HL-60 (cell line): Measurements from ENCODE around the gene MAFG.

ENCODE experiments used
- GABPA ChIP-seq: IDR thresholded peaks from 2 replicates; pipeline ENCODE4 v1.6.1; 2012; ENCODE audit warnings: low read depth
- TF ChIP-seq, protein P1 (sequence below): IDR thresholded peaks from one replicate; pipeline ENCODE4 v1.5.1; 2011; ENCODE audit warnings: low read length, control low read depth, inconsistent platforms; ENCODE audit not compliant: insufficient read depth
- TF ChIP-seq, protein P2 (sequence below): IDR thresholded peaks from 2 replicates; pipeline ENCODE4 v1.6.1; 2012; ENCODE audit warnings: low read depth; ENCODE audit not compliant: insufficient replicate concordance

DNA sequence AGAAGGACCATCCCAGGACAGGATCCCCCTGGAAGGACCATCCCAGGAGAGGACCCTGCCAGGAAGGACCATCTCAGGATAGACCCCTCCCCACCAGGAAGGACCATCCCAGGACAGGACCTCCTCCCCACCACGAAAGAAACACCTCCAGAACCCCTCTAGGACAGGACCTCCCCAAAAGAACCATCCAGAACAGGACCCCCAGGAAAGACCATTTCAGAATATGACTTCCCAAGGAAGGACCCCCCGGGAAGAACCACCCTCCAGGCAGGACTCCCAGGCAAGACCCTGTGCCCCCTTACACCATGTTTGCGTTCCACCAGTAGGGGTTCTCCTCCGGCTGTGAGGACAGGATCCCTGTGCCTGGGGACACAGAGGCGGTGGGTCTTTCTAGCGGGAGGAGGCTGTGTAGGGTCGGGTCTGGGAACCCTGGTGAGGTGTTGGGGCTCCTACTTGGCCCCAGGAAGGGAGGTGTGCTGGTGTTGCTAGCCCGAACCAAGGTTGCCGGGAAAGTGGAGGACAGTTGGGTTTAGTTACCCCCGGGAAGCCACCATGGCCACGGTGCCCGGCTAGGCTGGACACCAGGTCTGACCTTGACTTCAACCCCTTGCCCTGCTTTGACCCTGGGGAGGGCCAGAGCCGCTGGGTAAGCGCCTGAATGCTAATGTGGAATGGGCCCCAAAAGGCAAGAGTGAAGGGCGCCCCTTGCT lies 31.3 kb upstream of the MAFG start:
- TF ChIP-seq, protein P1, sequence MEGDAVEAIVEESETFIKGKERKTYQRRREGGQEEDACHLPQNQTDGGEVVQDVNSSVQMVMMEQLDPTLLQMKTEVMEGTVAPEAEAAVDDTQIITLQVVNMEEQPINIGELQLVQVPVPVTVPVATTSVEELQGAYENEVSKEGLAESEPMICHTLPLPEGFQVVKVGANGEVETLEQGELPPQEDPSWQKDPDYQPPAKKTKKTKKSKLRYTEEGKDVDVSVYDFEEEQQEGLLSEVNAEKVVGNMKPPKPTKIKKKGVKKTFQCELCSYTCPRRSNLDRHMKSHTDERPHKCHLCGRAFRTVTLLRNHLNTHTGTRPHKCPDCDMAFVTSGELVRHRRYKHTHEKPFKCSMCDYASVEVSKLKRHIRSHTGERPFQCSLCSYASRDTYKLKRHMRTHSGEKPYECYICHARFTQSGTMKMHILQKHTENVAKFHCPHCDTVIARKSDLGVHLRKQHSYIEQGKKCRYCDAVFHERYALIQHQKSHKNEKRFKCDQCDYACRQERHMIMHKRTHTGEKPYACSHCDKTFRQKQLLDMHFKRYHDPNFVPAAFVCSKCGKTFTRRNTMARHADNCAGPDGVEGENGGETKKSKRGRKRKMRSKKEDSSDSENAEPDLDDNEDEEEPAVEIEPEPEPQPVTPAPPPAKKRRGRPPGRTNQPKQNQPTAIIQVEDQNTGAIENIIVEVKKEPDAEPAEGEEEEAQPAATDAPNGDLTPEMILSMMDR, result no peak
- TF ChIP-seq, protein P2, sequence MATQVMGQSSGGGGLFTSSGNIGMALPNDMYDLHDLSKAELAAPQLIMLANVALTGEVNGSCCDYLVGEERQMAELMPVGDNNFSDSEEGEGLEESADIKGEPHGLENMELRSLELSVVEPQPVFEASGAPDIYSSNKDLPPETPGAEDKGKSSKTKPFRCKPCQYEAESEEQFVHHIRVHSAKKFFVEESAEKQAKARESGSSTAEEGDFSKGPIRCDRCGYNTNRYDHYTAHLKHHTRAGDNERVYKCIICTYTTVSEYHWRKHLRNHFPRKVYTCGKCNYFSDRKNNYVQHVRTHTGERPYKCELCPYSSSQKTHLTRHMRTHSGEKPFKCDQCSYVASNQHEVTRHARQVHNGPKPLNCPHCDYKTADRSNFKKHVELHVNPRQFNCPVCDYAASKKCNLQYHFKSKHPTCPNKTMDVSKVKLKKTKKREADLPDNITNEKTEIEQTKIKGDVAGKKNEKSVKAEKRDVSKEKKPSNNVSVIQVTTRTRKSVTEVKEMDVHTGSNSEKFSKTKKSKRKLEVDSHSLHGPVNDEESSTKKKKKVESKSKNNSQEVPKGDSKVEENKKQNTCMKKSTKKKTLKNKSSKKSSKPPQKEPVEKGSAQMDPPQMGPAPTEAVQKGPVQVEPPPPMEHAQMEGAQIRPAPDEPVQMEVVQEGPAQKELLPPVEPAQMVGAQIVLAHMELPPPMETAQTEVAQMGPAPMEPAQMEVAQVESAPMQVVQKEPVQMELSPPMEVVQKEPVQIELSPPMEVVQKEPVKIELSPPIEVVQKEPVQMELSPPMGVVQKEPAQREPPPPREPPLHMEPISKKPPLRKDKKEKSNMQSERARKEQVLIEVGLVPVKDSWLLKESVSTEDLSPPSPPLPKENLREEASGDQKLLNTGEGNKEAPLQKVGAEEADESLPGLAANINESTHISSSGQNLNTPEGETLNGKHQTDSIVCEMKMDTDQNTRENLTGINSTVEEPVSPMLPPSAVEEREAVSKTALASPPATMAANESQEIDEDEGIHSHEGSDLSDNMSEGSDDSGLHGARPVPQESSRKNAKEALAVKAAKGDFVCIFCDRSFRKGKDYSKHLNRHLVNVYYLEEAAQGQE, result no peak
- no peak for TF ChIP-seq GABPA
